Naive thymus-derived CD8-positive, alpha-beta T cell (primary cell): Measurements from ENCODE around the gene ADCY10. TPM values are rescaled to one million over a fixed set of nuclear protein-coding genes. Genes with fewer than 3 reads are reported as not detected.
A peak's percentile ranks its signal among the peaks of the same experiment; 100 is the strongest.

Source experiments
- ATAC-seq, 2 donors: fragments of 150-1000 bp; cut with Tn5 transposase in 1 of 2; sonication (Bioruptor Pico), chemical (Tn5 transposase) in 1 of 2; 1 replicate in 1 of 2; 2 replicates in 1 of 2; pipeline ENCODE4 v1.10.0; 2021; ENCODE audit warnings: mild to moderate bottlenecking in 2 of 2, moderate library complexity in 2 of 2
- POLR2A ChIA-PET: fragments of 350-600 bp; sonication (Branson Sonifier 250); formaldehyde crosslinking; loops from one replicate; lab custom pipeline; 2021; ENCODE audit warnings: antibody characterized with exemption; lab: Charles Lee
- DNase-seq, 10 donors: peaks; one replicate each; pipeline versions ENCODE4 v3.0.0 to v3.0.0-alpha.2; 2020 to 2022
- H3K27ac Mint-ChIP-seq, 10 donors: one replicate each; pipeline ENCODE4 v1.8.0; 2020 to 2022; ENCODE audit warnings: mild to moderate bottlenecking in 10 of 10, mixed read lengths in 10 of 10, moderate library complexity in 4 of 10, inconsistent platforms in 1 of 10
- H3K27me3 Mint-ChIP-seq, 5 donors: one replicate each; pipeline ENCODE4 v1.8.0; 2021 to 2022; ENCODE audit warnings: mixed read lengths in 5 of 5
- H3K36me3 Mint-ChIP-seq, 3 donors: one replicate each; pipeline ENCODE4 v1.8.0; 2020 to 2022; ENCODE audit warnings: mixed read lengths in 3 of 3, mild to moderate bottlenecking in 2 of 3, inconsistent platforms in 1 of 3
- H3K4me1 Mint-ChIP-seq, 4 donors: one replicate each; pipeline ENCODE4 v1.8.0; 2021 to 2022; ENCODE audit warnings: mixed read lengths in 4 of 4
- H3K4me3 Mint-ChIP-seq, 10 donors: one replicate each; pipeline ENCODE4 v1.8.0; 2020 to 2022; ENCODE audit warnings: mild to moderate bottlenecking in 10 of 10, mixed read lengths in 10 of 10, moderate library complexity in 6 of 10, inconsistent platforms in 1 of 10
- H3K9me3 Mint-ChIP-seq, 9 donors: one replicate each; pipeline ENCODE4 v1.8.0; 2020 to 2022; ENCODE audit warnings: mixed read lengths in 9 of 9, mild to moderate bottlenecking in 3 of 9, inconsistent platforms in 1 of 9, moderate library complexity in 1 of 9
- polyA plus RNA-seq, 3 donors: library from polyadenylated mRNA; unstranded; fragments of 300-500 nt; fragmentation: Illumina TruSeq; gene quantifications; one replicate each; pipeline ENCODE4 v1.2.3, GENCODE V29; 2021
- total RNA-seq, 8 experiments: library from RNA in 2 of 8; stranded (reverse) in 2 of 8; gene quantifications; one replicate each; pipeline ENCODE4 v1.2.3 and lab custom pipeline; 2021 to 2026

The ADCY10 gene
- total and polyA plus RNA-seq, 5 experiments from 2014 or later: 0.41 to 1.1 TPM; not detected in 3

GRCh38 chr1:167795810-167796740 is 117.9 kb downstream of the ADCY10 start:
- POLR2A ChIA-PET: no interaction called here
- Mint-ChIP-seq H3K4me3 (no peak overlapping the region), H3K9me3 (no peaks in the 10 kb centered on the region), H3K27ac (no peak overlapping the region), H3K36me3 (no peaks in the 10 kb centered on the region), H3K27me3 (no peaks in the 10 kb centered on the region), H3K4me1 (peaks cover 0 to 3% (median 1%) of the 10 kb centered on the region in 4 donors)
- ATAC-seq (no peak), DNase-seq (no peak)

- Mint-ChIP-seq H3K27me3 (no peaks in the 10 kb centered on the region), H3K4me3 (no peak overlapping the region), H3K9me3 (no peaks in the 10 kb centered on the region), H3K36me3 (peaks cover 0 to 4% (median 0%) of the 10 kb centered on the region in 3 donors), H3K27ac (no peak overlapping the region), H3K4me1 (peaks cover 0 to 5% (median 3%) of the 10 kb centered on the region in 4 donors)
- POLR2A ChIA-PET: no interaction called here
- DNase-seq: no peak
- no peak for ATAC-seq
These were observed 119.9 kb downstream of the ADCY10 start for GRCh38 chr1:167794043-167794442.

GRCh38 chr1:167792188-167792565 is 121.8 kb downstream of the ADCY10 start:
- DNase-seq: no peak
- Mint-ChIP-seq H3K4me3 (no peak overlapping the region), H3K9me3 (no peaks in the 10 kb centered on the region), H3K27me3 (no peaks in the 10 kb centered on the region), H3K36me3 (peaks cover 0 to 13% (median 3%) of the 10 kb centered on the region in 3 donors), H3K4me1 (peaks cover 0 to 5% (median 3%) of the 10 kb centered on the region in 4 donors), H3K27ac (no peak overlapping the region)
- POLR2A ChIA-PET: interaction anchor here (1.0 kb wide), 1 partner anchor 30 kb away, joined by 3 read pairs; no protein-coding TSS in a partner anchor
- ATAC-seq: no peak

- no peaks in the 10 kb centered on the region for H3K27me3 Mint-ChIP-seq
- H3K4me3 Mint-ChIP-seq: no peak overlapping the region
- POLR2A ChIA-PET: interaction anchor here (1.0 to 1.2 kb wide), 2 partner anchors 10 to 30 kb away, joined by 3 read pairs; no protein-coding TSS in a partner anchor
- no peak overlapping the region for H3K27ac Mint-ChIP-seq
- H3K4me1 Mint-ChIP-seq: peaks cover 0 to 3% (median 1%) of the 10 kb centered on the region in 4 donors
- ATAC-seq (no peak), DNase-seq (no peak)
- peaks cover 0 to 13% (median 4%) of the 10 kb centered on the region in 3 donors for H3K36me3 Mint-ChIP-seq
- H3K9me3 Mint-ChIP-seq: no peaks in the 10 kb centered on the region
These were observed 122.4 kb downstream of the ADCY10 start for GRCh38 chr1:167791281-167792187.

- POLR2A ChIA-PET: interaction anchor here (1.2 kb wide), 1 partner anchor 9 kb away, joined by 3 read pairs; no protein-coding TSS in a partner anchor
- Mint-ChIP-seq H3K27ac (no peak overlapping the region), H3K36me3 (peaks cover 0 to 13% (median 6%) of the 10 kb centered on the region in 3 donors), H3K27me3 (no peaks in the 10 kb centered on the region), H3K4me1 (peaks cover 0 to 4% (median 1%) of the 10 kb centered on the region in 4 donors), H3K4me3 (no peak overlapping the region), H3K9me3 (no peaks in the 10 kb centered on the region)
- DNase-seq: no peak
- no peak for ATAC-seq
These were observed 123.8 kb downstream of the ADCY10 start for GRCh38 chr1:167790117-167790516.

- ATAC-seq (no peak), DNase-seq (no peak)
- Mint-ChIP-seq H3K4me1 (peaks cover 0 to 6% (median 1%) of the 10 kb centered on the region in 4 donors), H3K36me3 (peaks cover 0 to 13% (median 6%) of the 10 kb centered on the region in 3 donors), H3K9me3 (no peaks in the 10 kb centered on the region), H3K27me3 (no peaks in the 10 kb centered on the region), H3K4me3 (no peak overlapping the region), H3K27ac (peak overlapping the region in 1 of 10 donors; percentile 49)
- POLR2A ChIA-PET: no interaction called here
These were observed 124.4 kb downstream of the ADCY10 start for GRCh38 chr1:167789501-167789900.

- Mint-ChIP-seq H3K9me3 (peaks cover 0 to 5% (median 0%) of the 10 kb centered on the region in 9 donors), H3K36me3 (peaks cover 0 to 13% (median 9%) of the 10 kb centered on the region in 3 donors), H3K27me3 (peaks cover 0 to 1% (median 0%) of the 10 kb centered on the region in 5 donors), H3K4me3 (no peak overlapping the region), H3K27ac (no peak overlapping the region), H3K4me1 (peaks cover 0 to 6% (median 1%) of the 10 kb centered on the region in 4 donors)
- ATAC-seq (no peak), DNase-seq (no peak)
- POLR2A ChIA-PET: no interaction called here
These were observed 127.4 kb downstream of the ADCY10 start for GRCh38 chr1:167786502-167786901.

GRCh38 chr1:167784876-167785550 is 128.9 kb downstream of the ADCY10 start:
- Mint-ChIP-seq H3K27ac (no peak overlapping the region), H3K4me3 (no peak overlapping the region), H3K27me3 (peaks cover 0 to 1% (median 0%) of the 10 kb centered on the region in 5 donors), H3K9me3 (peaks cover 0 to 19% (median 7%) of the 10 kb centered on the region in 9 donors), H3K36me3 (peaks cover 11 to 17% (median 12%) of the 10 kb centered on the region in 3 donors), H3K4me1 (peaks cover 0 to 3% (median 0%) of the 10 kb centered on the region in 4 donors)
- DNase-seq (no peak), ATAC-seq (no peak)
- POLR2A ChIA-PET: no interaction called here

GRCh38 chr1:167782946-167783345 is 131.0 kb downstream of the ADCY10 start:
- ATAC-seq: no peak
- H3K4me3 Mint-ChIP-seq: no peak overlapping the region
- peaks cover 0 to 3% (median 0%) of the 10 kb centered on the region in 4 donors for H3K4me1 Mint-ChIP-seq
- peak overlapping the region in 1 of 10 donors; percentile 51 for H3K27ac Mint-ChIP-seq
- H3K36me3 Mint-ChIP-seq: peaks cover 5 to 20% (median 18%) of the 10 kb centered on the region in 3 donors
- DNase-seq: no peak
- POLR2A ChIA-PET: interaction anchor here (0.5 kb wide), 1 partner anchor 649 kb away, joined by 3 read pairs; no protein-coding TSS in a partner anchor
- peaks cover 0 to 25% (median 9%) of the 10 kb centered on the region in 9 donors for H3K9me3 Mint-ChIP-seq
- peaks cover 0 to 1% (median 0%) of the 10 kb centered on the region in 5 donors for H3K27me3 Mint-ChIP-seq

- no peak overlapping the region for H3K27ac Mint-ChIP-seq
- POLR2A ChIA-PET: interaction anchor here (1.0 kb wide), 1 partner anchor 9 kb away, joined by 3 read pairs; no protein-coding TSS in a partner anchor
- DNase-seq (no peak), ATAC-seq (no peak)
- peaks cover 3 to 10% (median 7%) of the 10 kb centered on the region in 4 donors for H3K4me1 Mint-ChIP-seq
- peaks cover 0 to 1% (median 0%) of the 10 kb centered on the region in 5 donors for H3K27me3 Mint-ChIP-seq
- H3K36me3 Mint-ChIP-seq: peaks cover 0 to 18% (median 17%) of the 10 kb centered on the region in 3 donors
- no peak overlapping the region for H3K4me3 Mint-ChIP-seq
- peaks cover 0 to 25% (median 9%) of the 10 kb centered on the region in 9 donors for H3K9me3 Mint-ChIP-seq
These were observed 132.4 kb downstream of the ADCY10 start for GRCh38 chr1:167781558-167781957.

GRCh38 chr1:167777269-167777650 is 136.7 kb downstream of the ADCY10 start:
- H3K9me3 Mint-ChIP-seq: peaks cover 0 to 25% (median 9%) of the 10 kb centered on the region in 9 donors
- ATAC-seq (no peak), DNase-seq (no peak)
- peaks cover 12 to 21% (median 19%) of the 10 kb centered on the region in 3 donors for H3K36me3 Mint-ChIP-seq
- H3K27ac Mint-ChIP-seq: peak overlapping the region in 5 of 10 donors; percentile 25 to 87 (median 31)
- POLR2A ChIA-PET: no interaction called here
- peak overlapping the region in 2 of 10 donors; percentile 31 to 56 for H3K4me3 Mint-ChIP-seq
- H3K27me3 Mint-ChIP-seq: no peaks in the 10 kb centered on the region
- peaks cover 0 to 12% (median 8%) of the 10 kb centered on the region in 4 donors for H3K4me1 Mint-ChIP-seq
